ENCODE measurements around the gene TSGA10IP.

The TSGA10IP gene

DNA sequence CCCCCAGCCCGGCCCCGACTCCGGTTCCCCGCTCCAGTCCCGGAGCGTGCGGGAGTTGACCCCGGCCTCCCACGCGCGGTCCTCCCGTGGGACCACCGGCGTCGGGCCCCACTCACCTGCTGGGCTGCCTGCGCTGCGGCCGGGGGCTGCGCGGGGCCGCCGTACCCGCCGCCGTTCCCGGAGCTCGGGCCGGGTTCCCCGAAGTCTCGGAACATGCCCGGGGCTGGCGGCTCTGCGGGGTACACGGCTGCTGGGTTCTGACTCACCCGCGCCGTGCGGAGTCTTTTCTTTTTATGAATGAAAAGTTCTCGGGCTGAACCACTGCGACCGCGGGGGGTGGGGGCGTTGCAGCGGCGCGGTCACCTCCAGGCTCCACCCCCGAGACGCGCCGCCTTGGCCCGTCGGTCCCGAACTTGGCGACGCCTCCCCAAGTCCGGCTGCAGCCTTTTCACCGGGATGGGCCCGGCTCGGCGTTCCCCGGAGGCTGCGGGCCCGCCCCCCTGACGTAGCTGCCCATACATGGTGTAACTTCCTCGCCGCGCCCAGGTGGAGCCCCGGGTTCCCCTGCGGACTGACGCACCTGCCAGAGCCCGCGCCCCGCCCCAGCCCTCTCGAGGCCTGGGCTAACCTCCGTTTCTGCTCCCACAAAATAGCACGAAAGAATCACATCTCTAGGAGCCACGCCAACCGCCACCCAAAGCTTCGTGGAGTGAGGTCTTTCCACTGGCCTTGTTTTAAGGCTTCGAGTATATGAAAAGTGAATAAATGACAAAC is 45.0 kb upstream of the TSGA10IP start, which contains the start of gene FOSL1:
Gene FOSL1 (minus strand): TSS at position 264 of the 774 bp plus-strand sequence. CDS start 49 bp downstream, at position 215.
- CTCF ChIA-PET: interaction anchor here (0.9 to 4.8 kb wide), 11 partner anchors 10 to 83 kb away, joined by 3 to 40 read pairs (median 4); partner anchors contain the start of genes C11orf68 and CCDC85B
- H3K27me3 ChIP-seq (replicated peaks in 2 of 5; ENCODE audit: control insufficient read depth in 4 of 5, insufficient read depth in 5 of 5, low read length in 4 of 5): no peaks in the 10 kb centered on the region
- H3K36me3 ChIP-seq (ENCODE audit: control insufficient read depth in 4 of 4, insufficient read depth in 4 of 4, low read length in 3 of 4): peaks cover 0 to 9% (median 0%) of the 10 kb centered on the region in 4 experiments
- H3K9me3 ChIP-seq (ENCODE audit: control extremely low read depth in 1 of 5, control insufficient read depth in 4 of 5, insufficient read depth in 2 of 5, low read depth in 1 of 5, low read length in 4 of 5): no peaks in the 10 kb centered on the region
- peak; percentile 95 to 98 (median 98) for DNase-seq
- POLR2A ChIA-PET: interaction anchor here (0.6 to 5.5 kb wide), 11 partner anchors 9 to 219 kb away, joined by 3 to 33 read pairs (median 4); partner anchors contain the start of genes C11orf68, CCDC85B and SART1
- peak within 1 kb of the TSS; percentile 33 to 77 for H3K27ac ChIP-seq (ENCODE audit: insufficient read depth in 1 of 2, low read depth in 1 of 2, low read length in 2 of 2, poor library complexity in 1 of 2, severe bottlenecking in 2 of 2)
- H3K4me3 ChIP-seq (ENCODE audit: control insufficient read depth in 1 of 7, extremely low read depth in 1 of 7, insufficient read depth in 4 of 7, low read depth in 2 of 7, low read length in 6 of 7): peak within 1 kb of the TSS; percentile 55 to 89 (median 77)
- H3K4me1 ChIP-seq (ENCODE audit: control extremely low read depth in 1 of 4, control insufficient read depth in 4 of 4, insufficient read depth in 4 of 4, low read length in 3 of 4): peaks cover 0 to 48% (median 39%) of the 10 kb centered on the region in 4 experiments
- 2% methylated on average over 74 of the region's 80 CpGs for WGBS (ENCODE audit: insufficient coverage)

DNA sequence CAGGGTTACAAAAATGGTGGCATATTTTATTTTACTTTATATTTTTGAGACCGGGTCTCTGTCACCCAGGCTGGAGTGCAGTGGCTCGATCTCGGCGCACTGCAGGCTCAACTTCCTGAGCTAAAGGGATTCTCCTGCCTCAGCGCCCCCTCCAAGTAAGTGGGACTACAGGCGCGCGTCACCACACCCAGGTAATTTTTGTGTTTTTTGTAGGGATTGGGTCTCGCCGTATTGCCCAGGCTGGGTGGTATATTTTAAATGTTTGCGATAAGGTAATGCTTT is 44.4 kb upstream of the TSGA10IP start:
- WGBS (ENCODE audit: insufficient coverage): no CpG with 5 or more reads among the region's 11 CpGs
- no peaks in the 10 kb centered on the region for H3K27me3 ChIP-seq (replicated peaks in 2 of 5; ENCODE audit: control insufficient read depth in 4 of 5, insufficient read depth in 5 of 5, low read length in 4 of 5)
- H3K27ac ChIP-seq (ENCODE audit: insufficient read depth in 1 of 2, low read depth in 1 of 2, low read length in 2 of 2, poor library complexity in 1 of 2, severe bottlenecking in 2 of 2): no peak overlapping the region
- peaks cover 0 to 9% (median 0%) of the 10 kb centered on the region in 4 experiments for H3K36me3 ChIP-seq (ENCODE audit: control insufficient read depth in 4 of 4, insufficient read depth in 4 of 4, low read length in 3 of 4)
- ChIA-PET CTCF (interaction anchor here (0.9 to 4.8 kb wide), 12 partner anchors 10 to 87 kb away, joined by 3 to 40 read pairs (median 4); partner anchors contain the start of genes C11orf68 and CCDC85B), POLR2A (interaction anchor here (0.6 to 5.5 kb wide), 10 partner anchors 10 to 219 kb away, joined by 3 to 33 read pairs (median 4); partner anchors contain the start of genes C11orf68 and CCDC85B)
- peaks cover 0 to 48% (median 39%) of the 10 kb centered on the region in 4 experiments for H3K4me1 ChIP-seq (ENCODE audit: control extremely low read depth in 1 of 4, control insufficient read depth in 4 of 4, insufficient read depth in 4 of 4, low read length in 3 of 4)
- no peak for DNase-seq
- H3K4me3 ChIP-seq (ENCODE audit: control insufficient read depth in 1 of 7, extremely low read depth in 1 of 7, insufficient read depth in 4 of 7, low read depth in 2 of 7, low read length in 6 of 7): peak overlapping the region in 3 of 7 experiments; percentile 74 to 89 (median 77)
- H3K9me3 ChIP-seq (ENCODE audit: control extremely low read depth in 1 of 5, control insufficient read depth in 4 of 5, insufficient read depth in 2 of 5, low read depth in 1 of 5, low read length in 4 of 5): no peaks in the 10 kb centered on the region

DNA sequence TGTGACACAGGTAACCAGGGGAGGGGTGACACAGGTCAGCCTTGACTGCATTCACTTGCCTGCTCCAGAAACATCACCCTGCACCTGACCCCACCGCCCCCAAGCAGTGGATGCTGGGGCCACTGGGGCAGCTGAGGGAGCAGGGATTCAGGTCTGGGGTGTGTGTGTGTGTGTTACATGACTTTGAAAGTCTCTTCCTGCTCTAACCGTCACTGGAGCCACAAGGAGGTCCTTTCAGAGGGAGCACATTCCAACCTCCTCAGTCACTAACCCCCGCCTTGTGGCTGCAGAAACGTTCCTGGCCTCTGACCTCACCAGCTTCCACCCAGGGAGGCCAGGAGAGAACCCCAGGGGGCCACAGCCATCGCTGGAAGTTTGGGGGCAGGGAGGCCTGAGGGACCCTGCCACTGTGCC is 42.2 kb upstream of the TSGA10IP start:
- ChIA-PET POLR2A (interaction anchor here (0.8 to 5.5 kb wide), 2 partner anchors 12 to 29 kb away, joined by 3 to 33 read pairs; partner anchors contain the start of gene CCDC85B), CTCF (interaction anchor here (1.2 to 4.8 kb wide), 5 partner anchors 8 to 87 kb away, joined by 3 to 40 read pairs (median 5); partner anchors contain the start of gene CCDC85B)
- H3K27me3 ChIP-seq (replicated peaks in 2 of 5; ENCODE audit: control insufficient read depth in 4 of 5, insufficient read depth in 5 of 5, low read length in 4 of 5): no peaks in the 10 kb centered on the region
- no peak overlapping the region for H3K4me3 ChIP-seq (ENCODE audit: control insufficient read depth in 1 of 7, extremely low read depth in 1 of 7, insufficient read depth in 4 of 7, low read depth in 2 of 7, low read length in 6 of 7)
- WGBS (ENCODE audit: insufficient coverage): 15% methylated on average over 4 of the region's 5 CpGs
- peaks cover 0 to 48% (median 39%) of the 10 kb centered on the region in 4 experiments for H3K4me1 ChIP-seq (ENCODE audit: control extremely low read depth in 1 of 4, control insufficient read depth in 4 of 4, insufficient read depth in 4 of 4, low read length in 3 of 4)
- no peaks in the 10 kb centered on the region for H3K36me3 ChIP-seq (ENCODE audit: control insufficient read depth in 4 of 4, insufficient read depth in 4 of 4, low read length in 3 of 4)
- DNase-seq: no peak
- H3K9me3 ChIP-seq (ENCODE audit: control extremely low read depth in 1 of 5, control insufficient read depth in 4 of 5, insufficient read depth in 2 of 5, low read depth in 1 of 5, low read length in 4 of 5): no peaks in the 10 kb centered on the region
- peak overlapping the region in 1 of 2 experiments; percentile 47 for H3K27ac ChIP-seq (ENCODE audit: insufficient read depth in 1 of 2, low read depth in 1 of 2, low read length in 2 of 2, poor library complexity in 1 of 2, severe bottlenecking in 2 of 2)

DNA sequence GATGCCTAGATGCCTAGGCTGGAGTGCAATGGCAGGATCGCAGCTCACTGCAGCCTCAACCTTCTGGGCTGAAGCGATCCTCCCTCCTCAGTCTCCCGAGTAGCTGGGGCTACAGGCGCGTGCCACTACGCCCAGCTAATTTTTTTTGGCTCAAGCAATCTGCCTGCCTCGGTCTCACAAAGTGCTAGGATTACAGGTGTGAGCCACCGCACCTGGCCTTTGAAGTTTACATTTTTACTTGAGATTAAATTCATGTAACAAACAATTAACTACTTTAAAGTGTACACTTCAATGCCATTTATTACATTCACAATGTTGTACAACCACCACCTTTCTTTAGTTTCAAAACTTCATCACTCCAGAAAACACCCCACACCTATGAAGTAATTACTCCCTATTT is 41.6 kb upstream of the TSGA10IP start:
- WGBS (ENCODE audit: insufficient coverage): 90% methylated on average over 7 of the region's 8 CpGs
- Histone ChIP-seq H3K36me3 (ENCODE audit: control insufficient read depth in 4 of 4, insufficient read depth in 4 of 4, low read length in 3 of 4) (no peaks in the 10 kb centered on the region), H3K4me3 (ENCODE audit: control insufficient read depth in 1 of 7, extremely low read depth in 1 of 7, insufficient read depth in 4 of 7, low read depth in 2 of 7, low read length in 6 of 7) (no peak overlapping the region), H3K4me1 (ENCODE audit: control extremely low read depth in 1 of 4, control insufficient read depth in 4 of 4, insufficient read depth in 4 of 4, low read length in 3 of 4) (peaks cover 0 to 43% (median 33%) of the 10 kb centered on the region in 4 experiments), H3K9me3 (ENCODE audit: control extremely low read depth in 1 of 5, control insufficient read depth in 4 of 5, insufficient read depth in 2 of 5, low read depth in 1 of 5, low read length in 4 of 5) (no peaks in the 10 kb centered on the region), H3K27ac (ENCODE audit: insufficient read depth in 1 of 2, low read depth in 1 of 2, low read length in 2 of 2, poor library complexity in 1 of 2, severe bottlenecking in 2 of 2) (peak overlapping the region in 1 of 2 experiments; percentile 47), H3K27me3 (replicated peaks in 2 of 5; ENCODE audit: control insufficient read depth in 4 of 5, insufficient read depth in 5 of 5, low read length in 4 of 5) (no peaks in the 10 kb centered on the region)
- DNase-seq: no peak
- ChIA-PET POLR2A (no interaction called here), CTCF (interaction anchor here (1.2 to 4.8 kb wide), 5 partner anchors 7 to 88 kb away, joined by 3 to 40 read pairs (median 5); partner anchors contain the start of gene CCDC85B)

DNA sequence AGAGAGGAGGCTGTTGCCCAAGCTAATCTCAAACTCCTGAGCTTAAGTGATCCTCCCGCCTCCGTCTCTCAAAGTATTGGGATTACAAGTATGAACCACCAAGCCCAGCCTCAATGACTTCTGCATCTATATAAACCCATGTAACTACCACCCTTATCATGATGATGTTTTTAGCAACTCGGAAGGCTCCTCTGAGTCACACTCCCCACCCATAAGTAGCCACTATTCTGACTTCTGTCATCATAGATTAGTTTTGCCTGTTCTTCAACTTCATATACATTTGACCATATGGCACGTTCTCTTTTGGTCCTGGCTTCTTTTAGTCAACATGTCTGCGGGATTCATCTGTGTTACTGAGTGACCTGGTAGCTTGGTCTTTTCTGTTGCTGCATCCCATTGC is 38.7 kb upstream of the TSGA10IP start:
- H3K4me1 ChIP-seq (ENCODE audit: control extremely low read depth in 1 of 4, control insufficient read depth in 4 of 4, insufficient read depth in 4 of 4, low read length in 3 of 4): peaks cover 0 to 26% (median 21%) of the 10 kb centered on the region in 4 experiments
- H3K9me3 ChIP-seq (ENCODE audit: control extremely low read depth in 1 of 5, control insufficient read depth in 4 of 5, insufficient read depth in 2 of 5, low read depth in 1 of 5, low read length in 4 of 5): no peaks in the 10 kb centered on the region
- DNase-seq: no peak
- ChIA-PET CTCF (interaction anchor here (0.6 to 1.6 kb wide), 3 partner anchors 21 to 82 kb away, joined by 3 read pairs; no protein-coding TSS in a partner anchor), POLR2A (interaction anchor here (0.5 kb wide), 1 partner anchor 20 kb away, joined by 7 read pairs; no protein-coding TSS in a partner anchor)
- no peaks in the 10 kb centered on the region for H3K36me3 ChIP-seq (ENCODE audit: control insufficient read depth in 4 of 4, insufficient read depth in 4 of 4, low read length in 3 of 4)
- no peaks in the 10 kb centered on the region for H3K27me3 ChIP-seq (replicated peaks in 2 of 5; ENCODE audit: control insufficient read depth in 4 of 5, insufficient read depth in 5 of 5, low read length in 4 of 5)
- H3K27ac ChIP-seq (ENCODE audit: insufficient read depth in 1 of 2, low read depth in 1 of 2, low read length in 2 of 2, poor library complexity in 1 of 2, severe bottlenecking in 2 of 2): no peak overlapping the region
- 94% methylated on average over 3 of the region's 5 CpGs for WGBS (ENCODE audit: insufficient coverage)
- H3K4me3 ChIP-seq (ENCODE audit: control insufficient read depth in 1 of 7, extremely low read depth in 1 of 7, insufficient read depth in 4 of 7, low read depth in 2 of 7, low read length in 6 of 7): no peak overlapping the region

DNA sequence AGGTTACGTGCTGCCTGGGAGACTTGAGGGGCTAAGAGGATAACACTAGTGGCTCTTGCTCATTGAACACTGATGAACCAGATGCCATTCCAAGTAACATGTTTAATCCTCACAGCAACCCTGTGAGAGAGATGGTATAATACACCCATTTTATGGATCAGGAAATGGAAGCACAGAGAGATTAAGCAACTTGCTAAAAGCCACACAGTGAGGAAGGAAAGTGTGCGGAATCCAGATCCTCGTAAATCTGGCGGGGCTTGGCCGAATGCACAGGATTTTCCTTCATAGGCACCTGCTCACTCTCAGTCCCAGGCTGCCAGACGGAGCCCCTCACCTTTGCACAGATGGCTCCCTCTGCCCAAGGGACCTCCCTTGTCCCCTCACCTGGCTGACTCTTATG is 37.4 kb upstream of the TSGA10IP start:
- peaks cover 0 to 22% (median 18%) of the 10 kb centered on the region in 4 experiments for H3K4me1 ChIP-seq (ENCODE audit: control extremely low read depth in 1 of 4, control insufficient read depth in 4 of 4, insufficient read depth in 4 of 4, low read length in 3 of 4)
- H3K27me3 ChIP-seq (replicated peaks in 2 of 5; ENCODE audit: control insufficient read depth in 4 of 5, insufficient read depth in 5 of 5, low read length in 4 of 5): no peaks in the 10 kb centered on the region
- no peak overlapping the region for H3K4me3 ChIP-seq (ENCODE audit: control insufficient read depth in 1 of 7, extremely low read depth in 1 of 7, insufficient read depth in 4 of 7, low read depth in 2 of 7, low read length in 6 of 7)
- no peak overlapping the region for H3K27ac ChIP-seq (ENCODE audit: insufficient read depth in 1 of 2, low read depth in 1 of 2, low read length in 2 of 2, poor library complexity in 1 of 2, severe bottlenecking in 2 of 2)
- ChIA-PET POLR2A (no interaction called here), CTCF (interaction anchor here (1.2 to 1.6 kb wide), 2 partner anchors 10 to 25 kb away, joined by 3 to 4 read pairs; no protein-coding TSS in a partner anchor)
- WGBS (ENCODE audit: insufficient coverage): 98% methylated on average over 5 of the region's 6 CpGs
- no peaks in the 10 kb centered on the region for H3K9me3 ChIP-seq (ENCODE audit: control extremely low read depth in 1 of 5, control insufficient read depth in 4 of 5, insufficient read depth in 2 of 5, low read depth in 1 of 5, low read length in 4 of 5)
- H3K36me3 ChIP-seq (ENCODE audit: control insufficient read depth in 4 of 4, insufficient read depth in 4 of 4, low read length in 3 of 4): no peaks in the 10 kb centered on the region
- DNase-seq: no peak

Measured in common myeloid progenitor, CD34-positive (primary cell).